IMR-90 (cell line): ENCODE data around the gene FGD5. TPM values are rescaled to one million over a fixed set of nuclear protein-coding genes. Genes with fewer than 3 reads are reported as not detected.

Experiments
- ATAC-seq: fragments of 200-7000 bp; cut with Tn5 transposase; 2 replicates; pipeline ENCODE4 v1.9.1; 2020; ENCODE audit warnings: low read depth, mild to moderate bottlenecking, moderate library complexity
- BruUV-seq: library from RNA; stranded (reverse); fragments of 400-500 nt; replicated peaks from 2 replicates; lab custom pipeline; 2021; lab: Mats Ljungman, UMichigan
- CTCF ChIA-PET: fragments of 300-600 bp; formaldehyde crosslinking; extraction: SDS; loops from one replicate; lab custom pipeline; 2021; ENCODE audit warnings: antibody characterized with exemption; lab: Yijun Ruan, JAX
- POLR2A ChIA-PET: fragments of 300-600 bp; sonication (Branson Sonifier 250); formaldehyde crosslinking; loops from one replicate; lab custom pipeline; 2022; ENCODE audit warnings: antibody characterized with exemption; ENCODE audit not compliant: unreplicated experiment; lab: Charles Lee
- DNase-seq: peaks from one replicate; pipeline ENCODE4 v3.0.0; 2013
- H2AFZ ChIP-seq: replicated peaks from 2 replicates; pipeline ENCODE3; 2013; ENCODE audit warnings: low read length, mild to moderate bottlenecking; ENCODE audit not compliant: poor library complexity
- H2AK5ac ChIP-seq: 2 replicates; pipeline ENCODE4 v1.6.1; 2013; ENCODE audit warnings: low read depth, low read length, inconsistent platforms
- H2AK9ac ChIP-seq: replicated peaks from 2 replicates; pipeline ENCODE3; 2013; ENCODE audit warnings: mild to moderate bottlenecking, low read depth, low read length, moderate library complexity; ENCODE audit not compliant: poor library complexity
- H2BK120ac ChIP-seq: 2 replicates; pipeline ENCODE4 v1.6.1; 2013; ENCODE audit warnings: low read depth, low read length, inconsistent platforms
- H2BK15ac ChIP-seq: 3 replicates; pipeline ENCODE4 v1.6.1; 2013; ENCODE audit warnings: low read depth, low read length, inconsistent platforms
- H2BK20ac ChIP-seq: 2 replicates; pipeline ENCODE4 v1.6.1; 2013; ENCODE audit warnings: low read depth, mild to moderate bottlenecking, inconsistent platforms, low read length, moderate library complexity
- H2BK5ac ChIP-seq: 2 replicates; pipeline ENCODE4 v1.6.1; 2013; ENCODE audit warnings: mild to moderate bottlenecking, low read depth, low read length, inconsistent platforms; ENCODE audit not compliant: poor library complexity, severe bottlenecking
- H3K14ac ChIP-seq: replicated peaks from 2 replicates; pipeline ENCODE4 v1.6.1; 2013; ENCODE audit warnings: low read depth, low read length, inconsistent platforms
- H3K18ac ChIP-seq: 2 replicates; pipeline ENCODE4 v1.6.1; 2013; ENCODE audit warnings: low read depth, low read length, control low read depth
- H3K23ac ChIP-seq: 2 replicates; pipeline ENCODE4 v1.6.1; 2013; ENCODE audit warnings: low read depth, low read length, inconsistent platforms
- H3K27ac ChIP-seq: 2 replicates; pipeline ENCODE4 v1.5.1; 2013; ENCODE audit warnings: mild to moderate bottlenecking, control low read depth, low read length; ENCODE audit not compliant: insufficient read depth
- H3K27me3 ChIP-seq: 2 replicates; pipeline ENCODE4 v1.6.1; 2013; ENCODE audit warnings: low read length; ENCODE audit not compliant: control insufficient read depth, insufficient read depth
- H3K36me3 ChIP-seq: 2 replicates; pipeline ENCODE4 v1.6.1; 2013; ENCODE audit warnings: low read length, mixed read lengths; ENCODE audit not compliant: control insufficient read depth, insufficient read depth
- H3K4ac ChIP-seq: 2 replicates; pipeline ENCODE4 v1.6.1; 2013; ENCODE audit warnings: low read depth, low read length, inconsistent platforms
- H3K4me1 ChIP-seq: 2 replicates; pipeline ENCODE4 v1.6.1; 2013; ENCODE audit warnings: low read length, mixed read lengths; ENCODE audit not compliant: control insufficient read depth, insufficient read depth
- H3K4me2 ChIP-seq: 2 replicates; pipeline ENCODE4 v1.6.1; 2013; ENCODE audit warnings: low read depth, mild to moderate bottlenecking, control low read depth, low read length, moderate library complexity
- H3K4me3 ChIP-seq: 2 replicates; pipeline ENCODE4 v1.5.1; 2013; ENCODE audit warnings: low read depth, mild to moderate bottlenecking, control low read depth, low read length, moderate library complexity; ENCODE audit not compliant: insufficient read depth
- H3K56ac ChIP-seq: 2 replicates; pipeline ENCODE4 v1.6.1; 2013; ENCODE audit warnings: low read length, inconsistent platforms; ENCODE audit not compliant: insufficient read depth; ENCODE audit errors: extremely low read depth
- H3K79me1 ChIP-seq, 2 experiments: 2 replicates each; pipeline ENCODE4 v1.6.1; 2013; ENCODE audit warnings: low read length in 2 of 2, inconsistent platforms in 1 of 2, low read depth in 1 of 2
- H3K9ac ChIP-seq: 2 replicates; pipeline ENCODE4 v1.6.1; 2013; ENCODE audit warnings: low read depth, low read length, control low read depth
- H3K9me1 ChIP-seq: 2 replicates; pipeline ENCODE4 v1.6.1; 2013; ENCODE audit warnings: low read length, inconsistent platforms; ENCODE audit not compliant: insufficient read depth
- H3K9me3 ChIP-seq: 2 replicates; pipeline ENCODE4 v1.6.1; 2013; ENCODE audit warnings: low read length; ENCODE audit not compliant: control insufficient read depth, insufficient read depth
- H4K20me1 ChIP-seq: 2 replicates; pipeline ENCODE4 v1.6.1; 2013; ENCODE audit warnings: low read length, inconsistent platforms; ENCODE audit not compliant: insufficient read depth
- H4K5ac ChIP-seq: 2 replicates; pipeline ENCODE4 v1.6.1; 2013; ENCODE audit warnings: mild to moderate bottlenecking, low read depth, low read length, control low read depth
- H4K8ac ChIP-seq, 2 experiments: 2 replicates each; pipeline ENCODE4 v1.6.1; 2013; ENCODE audit warnings: low read depth in 2 of 2, low read length in 2 of 2, control low read depth in 1 of 2, inconsistent platforms in 1 of 2
- H4K91ac ChIP-seq: 2 replicates; pipeline ENCODE4 v1.6.1; 2013; ENCODE audit warnings: low read depth, low read length, inconsistent platforms; ENCODE audit not compliant: insufficient read depth
- CEBPB ChIP-seq: IDR thresholded peaks from 2 replicates; pipeline ENCODE4 v1.6.1; 2012; ENCODE audit warnings: low read depth, low read length, improper control_type of control experiment
- CHD1 ChIP-seq: IDR thresholded peaks from 2 replicates; pipeline ENCODE4 v1.6.1; 2012; ENCODE audit warnings: low read depth, low read length, improper control_type of control experiment
- FOS ChIP-seq: fragments of 150-350 bp; IDR thresholded peaks from 2 replicates; pipeline ENCODE4 v1.6.1; 2016; ENCODE audit warnings: low read depth, low read length
- NFE2L2 ChIP-seq: fragments of 150-350 bp; IDR thresholded peaks from 2 replicates; pipeline ENCODE4 v1.6.1; 2016; ENCODE audit warnings: low read depth, mild to moderate bottlenecking, low read length
- POLR2A ChIP-seq: IDR thresholded peaks from 2 replicates; pipeline ENCODE4 v1.6.1; 2012; ENCODE audit warnings: mild to moderate bottlenecking, low read depth, low read length
- RCOR1 ChIP-seq: IDR thresholded peaks from 2 replicates; pipeline ENCODE4 v1.6.1; 2012; ENCODE audit warnings: mild to moderate bottlenecking, low read length, improper control_type of control experiment; ENCODE audit not compliant: insufficient replicate concordance
- SMC3 ChIP-seq: fragments of 150-350 bp; IDR thresholded peaks from 2 replicates; pipeline ENCODE4 v1.6.1; 2016; ENCODE audit warnings: low read depth, mild to moderate bottlenecking, antibody characterized with exemption, low read length, moderate library complexity
- USF2 ChIP-seq: fragments of 150-350 bp; IDR thresholded peaks from 2 replicates; pipeline ENCODE4 v1.6.1; 2017; ENCODE audit warnings: mild to moderate bottlenecking, antibody characterized with exemption, low read length, low read depth
- WGBS, 2 experiments: methylation state at CpG; one replicate each; pipeline versions ENCODE4 v1.1.5 to v1.1.7; 2013; ENCODE audit warnings: missing lambda C conversion rate in 2 of 2; ENCODE audit not compliant: insufficient read length in 1 of 2; ENCODE audit errors: extremely low coverage in 2 of 2; 5-methylcytosine and 5-hydroxymethylcytosine counted together
- dilution Hi-C: fragments of 300-500 bp; cut with HindIII; formaldehyde crosslinking; loops from one replicate; pipeline ENCODE4 v1.14.3; 2018; ENCODE audit warnings: low sequenced_read_pairs; ENCODE audit not compliant: unreplicated experiment
- in situ Hi-C: fragments of 300-500 bp; cut with MboI; formaldehyde crosslinking; loops from 3 replicates; pipeline ENCODE4 v1.14.3; 2019; ENCODE audit warnings: low sequenced_read_pairs, inconsistent platforms, mixed read lengths
- intact Hi-C: fragments of 100-400 bp; cut with micrococcal nuclease; formaldehyde crosslinking; loops from 2 replicates; pipeline ENCODE4 v1.10.0; 2022
- polyA plus RNA-seq, 3 experiments: library from polyadenylated mRNA; depleted of rRNA; stranded (reverse); fragments of >200 nt; gene quantifications; 2 replicates each; pipeline ENCODE4 v1.2.3, GENCODE V29; 2012; ENCODE audit warnings: low replicate concordance in 1 of 3
- total RNA-seq: library from RNA; depleted of rRNA; stranded (reverse); fragments of >200 nt; gene quantifications from 2 replicates; pipeline ENCODE4 v1.2.3, GENCODE V29; 2012

The FGD5 gene
- total and polyA plus RNA-seq, 2 of the 4 experiments (the other 2 are of a cell fraction), result not detected

- H3K36me3 ChIP-seq, result no peaks in the 10 kb centered on the region
- H3K4me3 ChIP-seq, result no peak overlapping the region
- POLR2A ChIA-PET, result no interaction called here
- H3K4me1 ChIP-seq, result no peaks in the 10 kb centered on the region
- H2AK9ac ChIP-seq, result no peak overlapping the region
- no peak for DNase-seq
- no peak overlapping the region for H3K4me2 ChIP-seq
- peaks cover 27% of the 10 kb centered on the region for H3K27me3 ChIP-seq
- no peak for TF ChIP-seq RCOR1
- no peak for TF ChIP-seq SMC3
- no peak for TF ChIP-seq POLR2A
- TF ChIP-seq USF2, result no peak
- TF ChIP-seq CHD1, result no peak
- TF ChIP-seq FOS, result no peak
- no peak for TF ChIP-seq CEBPB
- no peak for TF ChIP-seq NFE2L2
- H3K79me1 ChIP-seq, result no peaks in the 10 kb centered on the region
- no peak overlapping the region for H2BK20ac ChIP-seq
- H3K14ac ChIP-seq, result no peak overlapping the region
- no peak overlapping the region for H2AK5ac ChIP-seq
- H2BK5ac ChIP-seq, result no peak overlapping the region
- no peak overlapping the region for H2BK15ac ChIP-seq
- ATAC-seq, result no peak; the same call in 1 of the 2 replicates
- no peaks in the 10 kb centered on the region for H3K9me1 ChIP-seq
- no peaks in the 10 kb centered on the region for H4K20me1 ChIP-seq
- H3K56ac ChIP-seq, result no peak overlapping the region
- in situ Hi-C loops, result no loop called here
- H3K9ac ChIP-seq, result no peak overlapping the region
- no peaks in the 10 kb centered on the region for H3K9me3 ChIP-seq
- no peak overlapping the region for H4K91ac ChIP-seq
- H4K5ac ChIP-seq, result no peak overlapping the region
- H3K18ac ChIP-seq, result no peak overlapping the region
- no peak overlapping the region for H2AFZ ChIP-seq
- intact Hi-C loops, result no loop called here
- no peak overlapping the region for H4K8ac ChIP-seq
- dilution Hi-C loops, result no loop called here
- H3K4ac ChIP-seq, result no peak overlapping the region
- no peak overlapping the region for H2BK120ac ChIP-seq
- no peak overlapping the region for H3K23ac ChIP-seq
- H3K27ac ChIP-seq, result no peak overlapping the region
- 49% methylated on average over 4 of the region's 13 CpGs; no CpG with 5 or more reads in 1 of the 2 experiments for WGBS, 2 experiments
- CTCF ChIA-PET, result no interaction called here
- no TSS peak for BruUV-seq
Observed at GRCh38 chr3:14803101-14803980, 15.4 kb upstream of the FGD5 start.
